GM10248 (cell line): ENCODE measurements around the gene GRM4.
A peak's percentile ranks its signal among the peaks of the same experiment; 100 is the strongest.

Source experiments
- CTCF ChIA-PET: fragments of 300-600 bp; sonication (Branson Sonifier 250); formaldehyde crosslinking; extraction: SDS; loops from one replicate; lab custom pipeline; 2021; ENCODE audit warnings: antibody characterized with exemption; lab: Yijun Ruan, JAX
- POLR2A ChIA-PET: fragments of 350-650 bp; sonication (Branson Sonifier 250); formaldehyde crosslinking; extraction: SDS; loops from one replicate; lab custom pipeline; 2020; ENCODE audit warnings: antibody characterized with exemption; lab: Yijun Ruan, JAX
- DNase-seq: peaks from one replicate; pipeline ENCODE4 v3.0.0; 2012; ENCODE audit errors: extremely low spot score
- CTCF ChIP-seq: IDR thresholded peaks from 2 replicates; pipeline ENCODE4 v1.5.1; 2012; ENCODE audit warnings: mild to moderate bottlenecking, low read depth; ENCODE audit errors: extremely low read depth, missing control alignments, control extremely low read depth

The GRM4 gene

GRCh38 chr6:34138191-34138590 lies 7.7 kb downstream of the GRM4 start:
- ChIA-PET CTCF (interaction anchor here (1.5 kb wide), 1 partner anchor 11 kb away, joined by 3 read pairs; no protein-coding TSS in a partner anchor), POLR2A (no interaction called here)
- no peak for DNase-seq

GRCh38 chr6:34135541-34135940 lies 10.3 kb downstream of the GRM4 start:
- no peak for DNase-seq
- no peak for TF ChIP-seq CTCF
- ChIA-PET CTCF (interaction anchor here (1.2 to 2.0 kb wide), 3 partner anchors 9 to 19 kb away, joined by 3 to 7 read pairs (median 6); no protein-coding TSS in a partner anchor), POLR2A (no interaction called here)

More at GRCh38 chr6:34138191-34138590, 7.7 kb downstream of the GRM4 start:
- TF ChIP-seq CTCF = no peak

- POLR2A ChIA-PET = no interaction called here
- CTCF ChIA-PET = interaction anchor here (1.3 kb wide), 1 partner anchor 21 kb away, joined by 3 read pairs; no protein-coding TSS in a partner anchor
- no peak for TF ChIP-seq CTCF
- DNase-seq = peak; percentile 52
Observed at GRCh38 chr6:34132486-34133185, 13.3 kb downstream of the GRM4 start.

- ChIA-PET POLR2A (interaction anchor here (0.6 kb wide), 1 partner anchor 303 kb away, joined by 3 read pairs; no protein-coding TSS in a partner anchor), CTCF (interaction anchor here (1.3 kb wide), 1 partner anchor 22 kb away, joined by 3 read pairs; no protein-coding TSS in a partner anchor)
- TF ChIP-seq CTCF = no peak
- no peak for DNase-seq
Observed at GRCh38 chr6:34131326-34132290, 14.3 kb downstream of the GRM4 start.

- no peak for DNase-seq
- CTCF ChIA-PET = no interaction called here
- POLR2A ChIA-PET = no interaction called here
Observed at GRCh38 chr6:34130862-34131261, 15.0 kb downstream of the GRM4 start.

More at GRCh38 chr6:34130862-34131261, 15.0 kb downstream of the GRM4 start:
- TF ChIP-seq CTCF = no peak
